IPS DF 4.7 (cell line): ENCODE measurements around the gene LTBP1.

Source experiments
- DNase-seq: peaks from one replicate; pipeline ENCODE4 v3.0.0-alpha.2; 2013; ENCODE audit warnings: low spot score; ENCODE audit errors: extremely low read depth

The LTBP1 gene

DNA sequence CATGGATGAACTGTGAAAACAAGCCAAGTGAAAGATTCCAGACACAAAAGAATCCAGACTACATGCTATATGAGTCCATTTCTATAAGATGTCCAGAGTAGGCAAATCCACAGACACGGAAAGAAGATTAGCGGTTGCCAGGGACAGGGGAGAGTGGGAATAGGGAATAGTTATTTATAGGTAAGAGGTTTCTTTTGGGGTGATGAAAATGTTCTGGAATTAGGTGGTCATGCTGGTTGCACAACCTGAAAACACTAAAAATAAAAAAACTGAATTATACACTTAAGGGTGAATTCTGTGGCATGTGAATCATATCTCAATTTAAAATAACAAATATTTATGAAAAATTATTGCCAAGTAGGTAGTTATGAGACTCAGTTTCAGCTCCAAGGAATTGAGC, 168.4 kb downstream of the LTBP1 start:
- DNase-seq, result no peak

DNA sequence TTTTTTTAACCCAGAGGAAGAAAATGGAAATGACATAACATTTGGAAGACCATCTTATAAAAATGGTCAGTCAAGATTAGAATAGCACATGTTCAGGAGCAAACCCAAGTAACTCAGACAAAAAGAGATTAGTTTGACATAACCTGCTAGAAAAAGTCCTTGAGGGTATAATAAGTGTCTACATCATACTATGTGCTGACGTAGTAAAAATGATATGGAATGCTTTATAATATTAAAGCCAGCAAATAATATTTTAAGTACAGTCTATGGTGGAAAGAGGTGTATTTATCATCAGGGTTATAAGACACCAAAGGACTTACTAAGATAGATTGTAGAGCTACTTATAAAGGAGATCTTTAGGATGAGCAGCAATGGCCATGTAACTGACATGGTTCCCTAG, 169.0 kb downstream of the LTBP1 start:
- DNase-seq, result no peak

DNA sequence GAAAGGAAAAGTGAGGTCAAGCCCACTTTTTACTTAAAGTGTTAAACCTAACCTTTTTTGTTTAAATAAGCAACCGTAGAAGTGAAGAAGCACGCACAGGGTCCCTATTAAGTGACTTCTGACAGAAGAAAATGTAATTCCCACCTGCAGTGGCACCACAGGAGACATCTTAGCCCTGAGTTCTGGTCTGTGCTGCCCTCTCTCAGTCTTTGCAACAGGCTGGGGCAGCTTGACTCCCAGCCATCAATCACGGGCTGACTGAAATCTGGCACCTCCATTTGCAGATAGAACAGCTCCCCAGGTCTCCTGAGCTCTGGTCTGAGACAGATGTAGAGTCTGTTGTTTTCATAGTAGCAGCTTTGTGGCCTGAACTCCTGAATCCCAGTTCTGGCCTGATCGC, 170.0 kb downstream of the LTBP1 start:
- no peak for DNase-seq

DNA sequence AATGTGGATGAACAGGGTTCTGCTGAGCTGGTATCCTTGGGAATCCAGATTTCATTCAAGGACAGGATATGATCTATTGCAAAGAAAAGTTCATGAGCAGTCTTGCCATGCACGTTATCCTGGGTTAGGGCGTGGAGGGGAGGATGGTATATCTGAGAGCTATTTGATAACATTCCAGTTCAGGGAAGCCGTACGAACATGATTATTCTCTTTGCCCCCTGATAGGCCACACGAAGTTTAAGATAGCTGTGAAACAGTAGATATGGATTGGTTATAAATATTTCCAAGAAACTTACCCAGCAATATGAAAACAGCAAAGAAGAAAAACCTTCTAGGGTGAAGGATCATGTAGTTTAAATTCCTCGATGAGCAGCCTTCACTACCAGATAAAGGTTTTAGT, 171.9 kb downstream of the LTBP1 start:
- no peak for DNase-seq

DNA sequence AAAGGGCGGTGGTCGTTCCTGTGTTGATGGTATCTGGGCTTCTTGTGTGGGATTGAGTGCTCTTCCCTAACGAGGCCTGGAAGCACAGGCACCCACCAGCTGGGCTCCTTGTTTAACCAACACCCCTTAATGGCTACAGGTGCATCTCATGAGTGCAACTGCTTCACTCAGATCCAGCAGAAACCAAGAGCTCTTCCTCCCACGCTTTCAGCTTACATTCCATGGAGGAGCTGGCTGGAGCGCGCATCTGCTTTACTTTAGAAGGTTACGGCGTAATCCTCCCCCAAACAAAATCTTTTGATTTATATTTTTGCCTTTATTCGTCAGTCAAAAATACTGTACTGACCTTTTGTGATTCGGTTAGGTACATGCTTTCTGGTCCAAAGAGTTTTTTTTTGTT, 174.7 kb downstream of the LTBP1 start:
- DNase-seq, result no peak

DNA sequence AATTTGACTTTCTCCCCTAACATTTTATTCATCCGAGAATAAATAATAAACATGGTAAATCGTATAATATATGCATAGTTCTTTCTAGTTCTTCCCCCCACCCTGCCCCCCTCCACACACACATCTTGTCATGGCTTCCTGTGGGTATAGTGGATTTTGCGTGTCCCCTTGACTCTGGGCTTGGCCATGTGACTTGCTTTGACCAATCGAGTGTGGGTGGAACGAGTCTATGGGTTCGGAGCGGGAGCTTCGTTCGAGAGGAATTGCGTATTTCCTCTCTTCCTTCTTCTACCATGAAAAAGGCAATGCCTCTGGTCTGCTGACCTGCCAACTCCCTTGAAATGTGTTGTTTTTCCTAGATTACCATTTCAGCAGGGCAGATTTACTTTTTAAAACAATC, 175.2 kb downstream of the LTBP1 start:
- no peak for DNase-seq

DNA sequence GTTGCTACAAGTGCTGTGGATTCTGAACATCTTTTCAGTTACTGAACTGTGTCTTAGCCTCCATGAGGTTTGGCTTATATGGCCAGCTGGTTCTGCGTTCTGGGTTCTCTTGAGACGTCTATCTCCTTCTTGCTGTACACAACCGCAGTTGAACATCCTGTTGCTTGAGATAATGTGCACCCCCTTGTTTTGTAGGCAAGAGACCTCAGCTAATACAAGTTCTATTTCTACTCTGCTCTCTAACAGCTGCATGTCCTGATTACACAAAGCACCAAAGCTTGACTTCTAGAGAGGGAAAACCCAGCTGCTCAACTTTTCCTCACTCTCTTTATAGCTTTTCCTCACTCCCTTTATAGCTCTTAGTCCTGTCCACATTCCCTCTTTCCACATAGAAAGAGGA, 176.0 kb downstream of the LTBP1 start:
- DNase-seq, result no peak

DNA sequence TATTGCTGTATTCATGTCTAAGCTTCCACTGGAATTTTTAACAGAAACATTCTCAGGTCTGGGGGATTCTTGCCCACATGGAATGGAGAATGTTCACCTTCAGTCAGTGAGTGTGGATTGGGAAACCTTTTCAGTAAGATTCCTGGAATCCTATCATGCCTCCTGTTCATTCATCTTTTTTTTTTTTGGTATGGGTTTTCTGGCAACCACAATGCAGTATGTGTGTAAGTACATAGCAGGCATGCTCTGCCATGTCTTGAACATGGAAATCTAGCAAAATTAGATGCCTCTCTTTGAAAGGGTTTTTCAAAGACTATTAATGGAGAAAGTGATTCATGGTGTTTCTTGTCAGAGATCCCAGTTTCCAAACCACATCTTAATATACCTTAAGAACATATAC, 176.5 kb downstream of the LTBP1 start:
- no peak for DNase-seq

DNA sequence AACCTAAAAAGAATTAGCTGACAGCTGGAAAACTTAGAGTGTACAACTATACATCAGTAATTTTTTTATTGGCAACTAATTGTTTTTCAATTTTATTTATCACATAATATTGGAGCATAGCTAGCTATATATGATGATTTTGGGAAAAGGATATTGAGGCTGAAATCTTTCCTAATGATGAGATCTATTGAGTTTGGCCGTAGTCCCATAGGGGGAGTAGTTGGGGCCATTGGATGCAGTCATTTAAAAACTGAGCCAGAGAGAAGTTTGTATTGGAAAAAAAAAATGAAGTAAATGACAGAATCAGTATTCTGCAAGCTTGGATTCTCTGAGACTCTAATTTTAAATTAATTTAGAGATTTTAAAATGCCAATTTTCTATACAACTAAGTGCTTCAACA, 179.8 kb downstream of the LTBP1 start:
- DNase-seq, result no peak

DNA sequence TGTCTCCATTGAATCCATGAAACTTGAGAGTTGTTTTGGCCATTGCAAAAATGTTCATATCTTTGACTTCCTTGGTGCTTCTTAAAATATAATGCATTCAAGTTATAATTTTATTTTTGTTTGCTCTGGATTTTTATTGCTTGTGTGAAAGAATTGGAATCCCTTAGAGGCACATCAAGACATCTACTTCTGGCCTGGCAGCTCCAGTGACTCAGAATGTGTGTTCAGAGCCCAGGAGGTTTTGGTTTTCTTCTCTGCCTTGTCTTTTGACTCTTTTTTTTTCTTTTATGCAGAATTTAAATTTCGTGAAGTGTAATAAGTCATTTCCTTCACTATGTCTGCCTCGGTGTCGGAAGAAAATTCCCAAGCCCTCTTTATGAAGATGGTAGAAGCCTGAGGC, 180.2 kb downstream of the LTBP1 start:
- no peak for DNase-seq

DNA sequence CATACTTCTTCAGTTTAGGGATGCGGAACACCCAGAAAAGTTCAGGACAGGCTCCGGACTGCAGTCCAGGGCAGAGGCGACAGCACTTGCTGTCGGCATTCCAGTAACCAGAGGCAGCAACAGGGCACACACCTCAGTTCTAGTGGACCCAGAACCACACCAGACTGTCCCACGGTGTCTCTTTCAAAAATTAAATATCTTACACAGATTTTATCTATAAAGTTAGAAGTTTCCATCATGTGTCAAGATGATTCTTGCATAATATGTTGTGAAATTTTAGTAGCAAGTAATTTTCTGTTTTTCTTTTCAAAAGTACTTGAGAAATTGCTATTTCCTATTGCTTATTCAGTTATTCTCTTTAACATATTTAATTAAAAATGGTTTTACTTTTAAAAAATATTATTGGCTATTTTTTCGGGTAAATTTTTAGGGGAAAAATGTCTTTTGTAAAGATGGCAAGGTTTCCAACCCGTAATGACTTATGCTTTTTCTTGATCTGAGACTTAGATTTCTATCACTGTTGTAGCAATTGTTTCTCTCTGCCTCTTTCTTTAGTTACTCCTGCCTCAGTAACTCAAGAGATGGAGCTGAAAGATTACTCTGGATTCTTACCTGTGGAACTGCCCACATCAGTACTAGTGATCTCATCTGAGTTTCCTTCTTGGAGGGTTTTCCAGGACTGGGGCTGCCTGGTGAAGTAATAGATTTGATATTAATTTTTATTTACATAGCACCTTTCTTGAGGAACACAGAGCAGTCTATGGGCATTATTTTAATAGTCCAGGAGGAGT, 182.7 kb downstream of the LTBP1 start:
- no peak for DNase-seq

DNA sequence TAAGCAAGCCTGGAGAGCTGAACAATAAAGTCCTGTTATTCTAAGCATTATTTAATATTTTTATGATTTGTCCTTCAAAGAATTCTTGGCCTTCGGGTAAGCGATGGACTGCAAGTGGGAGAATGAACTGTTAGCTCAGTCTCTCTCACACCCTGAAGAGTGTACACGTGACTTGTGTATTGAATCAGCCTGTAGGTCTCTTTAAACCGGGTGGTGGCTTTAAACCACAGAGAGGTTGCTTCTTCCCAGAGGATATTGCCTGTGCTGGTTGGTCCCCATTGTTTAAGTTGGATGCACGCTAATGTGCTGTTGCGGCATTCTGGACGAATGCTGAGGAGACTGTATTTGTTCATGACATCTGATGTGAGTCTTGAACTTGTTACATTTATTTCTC, 183.3 kb downstream of the LTBP1 start:
- no peak for DNase-seq

DNA sequence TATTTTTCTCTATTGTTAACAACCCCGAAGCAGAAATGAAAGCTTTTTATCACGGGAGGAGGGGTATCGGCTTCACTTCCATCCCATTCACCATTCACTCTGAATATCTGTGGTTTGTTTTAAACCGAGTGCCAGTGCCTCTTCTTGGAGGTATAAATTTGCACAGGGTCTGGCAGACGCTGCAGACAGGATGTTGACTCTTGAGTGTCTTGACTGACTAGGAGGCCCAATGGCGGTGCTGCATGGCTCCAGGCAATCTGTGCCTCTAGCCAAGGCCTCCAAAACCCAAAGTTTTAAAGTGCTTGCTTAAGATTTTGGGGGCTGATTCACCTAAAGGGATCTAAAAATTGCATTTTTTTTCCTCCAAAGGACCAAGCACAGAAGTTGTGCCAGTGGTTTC, 183.8 kb downstream of the LTBP1 start:
- DNase-seq, result no peak

DNA sequence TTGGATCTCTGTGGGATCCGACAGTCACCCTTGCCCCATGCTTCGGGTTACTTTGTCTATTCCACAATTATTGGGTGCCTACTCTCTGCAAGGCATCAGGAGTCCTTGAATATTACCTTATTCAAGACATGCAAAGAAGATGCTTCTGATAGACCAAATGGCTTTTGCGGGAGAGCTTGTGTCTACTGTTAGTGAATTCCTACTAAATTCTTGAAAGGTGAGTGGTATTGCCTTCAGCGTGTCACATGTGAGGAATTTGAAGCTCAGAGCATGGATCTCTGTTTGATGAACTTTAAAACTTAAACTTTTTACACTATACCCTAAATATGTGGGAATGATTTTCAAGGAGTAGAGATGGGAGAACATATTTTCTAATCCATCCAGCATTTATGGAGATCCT, 184.4 kb downstream of the LTBP1 start:
- no peak for DNase-seq

DNA sequence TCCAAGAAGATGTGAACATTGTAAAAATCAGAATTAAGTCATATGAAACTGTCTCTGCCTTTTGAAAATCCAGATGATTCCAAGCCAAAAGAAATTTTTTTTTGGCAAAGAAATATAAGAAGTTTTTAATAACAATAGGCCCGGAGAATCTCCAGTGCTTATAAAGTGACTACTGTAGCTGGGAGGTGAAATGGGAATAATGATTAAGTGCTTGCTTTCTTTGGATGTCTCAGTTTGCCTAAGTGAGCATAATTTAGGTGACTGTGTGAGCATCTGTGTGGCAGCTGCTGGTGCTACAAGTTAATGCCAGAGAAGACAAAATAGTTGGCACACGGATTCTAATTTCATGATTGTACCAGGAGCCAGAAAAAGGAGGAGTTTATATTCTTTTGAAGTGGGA, 185.0 kb downstream of the LTBP1 start:
- no peak for DNase-seq

DNA sequence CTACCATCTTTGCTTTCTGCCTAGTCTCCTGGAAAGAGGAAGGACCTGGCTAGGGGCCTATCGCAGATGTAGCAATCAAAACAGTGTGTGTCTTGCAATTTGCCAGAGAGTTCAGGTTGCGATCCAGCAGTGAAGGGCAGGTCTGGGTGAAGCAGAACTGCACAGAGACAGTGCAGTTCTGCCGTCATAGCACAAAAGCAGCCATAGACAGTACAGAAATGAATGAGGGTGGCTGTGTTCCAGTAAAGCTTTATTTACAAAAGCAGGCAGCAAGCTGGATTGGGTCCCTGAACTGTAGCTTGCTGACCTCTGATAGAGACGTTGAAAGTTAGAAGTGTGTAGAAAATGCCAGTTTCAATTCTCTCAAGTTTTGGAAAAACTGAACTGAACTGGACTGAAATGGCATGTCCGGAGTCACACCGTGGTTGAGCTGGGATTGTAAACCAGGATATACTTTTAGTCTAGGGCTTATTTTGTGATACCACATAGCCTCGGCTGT, 186.8 kb downstream of the LTBP1 start:
- no peak for DNase-seq

DNA sequence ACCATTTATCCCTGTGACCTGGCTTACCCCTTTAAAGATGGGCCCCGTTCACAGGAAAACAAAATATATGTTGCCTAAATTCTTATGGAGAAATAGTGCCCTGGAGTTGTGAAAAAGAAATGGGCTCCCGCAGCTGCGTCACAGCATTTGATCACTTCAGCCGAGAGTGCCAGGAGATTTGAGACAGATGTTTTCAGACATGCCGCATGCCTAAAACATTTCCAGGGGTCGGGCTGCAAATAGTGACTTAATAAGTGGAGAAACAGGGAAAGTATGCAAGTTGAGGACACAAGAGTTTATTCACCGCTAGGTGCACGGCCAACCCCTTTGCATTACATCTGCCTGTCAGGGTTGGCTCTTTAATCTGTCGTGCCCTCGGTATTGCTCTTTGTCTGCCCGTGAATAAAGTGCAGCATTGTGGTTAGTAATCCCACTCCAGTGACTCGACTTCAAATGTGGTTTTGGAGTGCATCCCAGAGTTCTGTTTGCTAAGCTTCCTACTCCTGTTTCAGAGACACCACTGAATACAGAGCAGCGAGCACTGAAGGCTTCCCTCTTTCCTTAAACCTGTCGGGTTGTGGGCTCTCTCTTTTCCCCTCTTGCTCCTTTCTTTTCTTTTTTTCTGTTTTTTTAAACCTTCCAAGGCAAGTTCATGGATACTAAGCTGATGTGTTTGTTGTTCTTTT, 187.5 kb downstream of the LTBP1 start:
- no peak for DNase-seq

DNA sequence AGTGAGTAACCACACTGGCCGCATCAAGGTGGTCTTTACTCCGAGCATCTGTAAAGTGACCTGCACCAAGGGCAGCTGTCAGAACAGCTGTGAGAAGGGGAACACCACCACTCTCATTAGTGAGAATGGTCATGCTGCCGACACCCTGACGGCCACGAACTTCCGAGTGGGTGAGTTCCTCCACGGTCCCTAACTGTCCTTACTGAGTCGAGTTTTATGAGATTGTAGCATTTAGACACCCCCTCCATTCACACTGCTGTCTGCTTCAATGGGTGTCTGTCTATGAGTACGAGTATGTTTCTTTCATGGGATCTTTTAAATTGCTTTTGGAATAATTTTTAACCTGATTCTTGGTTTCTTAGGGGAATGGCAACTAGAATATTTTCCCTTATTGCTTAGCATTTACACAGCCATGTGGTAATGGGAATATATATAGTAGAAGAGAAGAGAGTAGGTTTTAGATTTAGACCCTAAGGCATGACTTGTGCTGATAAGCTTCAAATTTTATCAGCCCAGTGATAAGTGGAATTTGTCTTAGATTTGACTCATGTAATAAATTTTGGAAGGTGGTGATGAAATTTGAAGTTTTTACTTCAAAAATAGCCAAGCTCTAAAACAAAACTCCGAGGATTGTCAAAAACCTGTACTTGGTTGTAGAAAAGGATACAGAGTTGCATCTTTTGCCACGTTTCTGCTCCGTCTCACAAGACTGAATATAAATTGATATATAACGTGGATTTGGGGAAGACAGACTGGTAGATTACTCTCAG, 188.2 kb downstream of the LTBP1 start:
- DNase-seq, result no peak

DNA sequence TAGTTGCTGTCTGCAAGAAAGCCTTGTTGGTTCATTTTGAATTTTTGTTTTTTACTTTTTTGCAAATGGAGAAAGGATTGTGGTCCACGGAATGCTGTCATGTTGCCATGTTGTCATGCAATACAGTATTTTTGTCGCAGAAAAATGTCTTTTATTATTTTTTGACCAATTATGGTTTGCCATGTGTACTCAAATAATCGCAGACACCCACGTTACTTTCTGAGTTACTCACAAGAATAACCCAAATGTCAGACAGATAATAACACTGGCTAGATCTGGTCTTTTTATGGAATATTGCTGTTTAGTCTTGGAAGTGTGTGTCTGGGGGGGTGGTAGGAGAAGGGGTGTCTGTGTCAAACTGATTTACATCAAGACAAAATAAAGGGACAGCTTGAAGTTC, 188.9 kb downstream of the LTBP1 start:
- DNase-seq, result no peak

DNA sequence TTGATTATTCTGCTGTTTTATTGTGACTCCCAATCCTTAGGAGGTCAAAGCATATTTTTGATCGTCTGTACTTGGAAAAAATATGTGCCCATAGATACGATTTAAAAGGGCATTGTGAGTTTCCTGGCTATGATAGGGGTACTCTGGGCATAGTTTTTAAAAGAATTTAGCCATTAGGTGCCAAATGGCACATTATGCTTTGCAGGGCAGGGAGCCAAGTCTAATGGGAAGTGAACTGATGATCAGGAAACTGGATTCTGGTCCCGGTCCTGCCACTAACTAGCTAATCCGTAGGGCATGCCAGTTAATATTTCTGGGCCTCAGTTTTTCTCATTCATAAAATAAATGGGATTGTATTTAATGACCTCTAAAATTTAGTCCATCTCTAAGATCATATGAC, 189.3 kb downstream of the LTBP1 start:
- no peak for DNase-seq

DNA sequence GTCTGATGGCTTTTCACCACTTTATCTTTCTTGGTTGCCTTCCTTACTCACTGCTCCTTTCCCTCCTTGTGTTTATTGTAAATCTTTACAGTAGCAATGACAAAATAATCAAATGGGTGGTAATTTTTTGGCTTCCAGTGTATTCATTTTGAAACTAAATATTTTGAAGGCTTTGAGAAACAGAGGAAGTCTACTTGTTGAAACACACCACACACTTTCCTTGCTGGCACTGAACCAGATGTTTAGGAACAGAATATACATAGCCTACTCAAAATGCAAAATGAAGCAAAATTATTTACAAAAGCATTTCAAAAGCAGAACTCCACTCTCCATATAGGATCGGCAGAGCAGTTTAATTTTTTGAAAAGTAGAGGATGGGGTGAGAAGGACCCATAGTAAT, 189.8 kb downstream of the LTBP1 start:
- DNase-seq, result no peak

DNA sequence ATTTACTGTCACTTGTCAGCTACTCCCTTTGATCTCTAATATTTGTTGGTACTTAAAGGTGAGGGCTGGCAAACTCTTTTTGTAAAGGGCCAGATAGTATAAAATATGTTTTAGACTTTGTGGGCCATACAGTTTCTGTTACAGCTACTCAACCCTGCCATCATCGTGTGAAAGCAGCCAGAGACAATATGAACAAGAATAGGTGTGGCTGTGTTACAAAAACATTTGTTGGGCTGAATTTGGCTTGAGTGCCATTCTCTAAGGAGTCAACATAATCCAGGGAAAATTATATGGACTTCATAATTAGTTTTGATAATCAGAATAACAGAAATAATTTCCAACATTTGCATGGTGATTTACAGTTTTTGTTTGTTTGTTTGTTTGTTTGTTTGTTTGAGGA, 190.6 kb downstream of the LTBP1 start:
- DNase-seq, result no peak
